Liver (tissue), 9 donors: ENCODE results near the gene CCDC78. TPM values are rescaled to one million over a fixed set of nuclear protein-coding genes. Genes with fewer than 3 reads are reported as not detected.
"Not testable (repeated sequence)": the region's sequence is repeated elsewhere in the genome, so short reads cannot be mapped to it uniquely, and the experiment has no call there.

Experiments
- DNase-seq: peaks from one replicate; pipeline ENCODE4 v3.0.0-alpha.2; 2017; ENCODE audit warnings: low spot score
- H3K27ac ChIP-seq, 2 donors: one replicate each; pipeline ENCODE4 v1.7.0; 2013; ENCODE audit warnings: inconsistent platforms in 2 of 2, low read length in 2 of 2, control low read depth in 1 of 2, low read depth in 1 of 2, mild to moderate bottlenecking in 1 of 2
- H3K27me3 ChIP-seq, 4 donors: one replicate each; pipeline versions ENCODE4 v1.6.1 to v1.7.0; 2013; ENCODE audit warnings: low read length in 3 of 4, inconsistent platforms in 1 of 4, mild to moderate bottlenecking in 1 of 4, moderate library complexity in 1 of 4; ENCODE audit not compliant: control insufficient read depth in 4 of 4, insufficient read depth in 4 of 4
- H3K36me3 ChIP-seq, 4 donors: one replicate each; pipeline versions ENCODE4 v1.6.1 to v1.7.0; 2013; ENCODE audit warnings: low read length in 3 of 4, mild to moderate bottlenecking in 3 of 4, low read depth in 1 of 4, moderate library complexity in 1 of 4; ENCODE audit not compliant: control insufficient read depth in 4 of 4, insufficient read depth in 3 of 4
- H3K4me1 ChIP-seq, 4 donors: one replicate each; pipeline versions ENCODE4 v1.6.1 to v1.7.0; 2013; ENCODE audit warnings: low read length in 3 of 4, mild to moderate bottlenecking in 3 of 4, moderate library complexity in 1 of 4; ENCODE audit not compliant: control insufficient read depth in 4 of 4, insufficient read depth in 4 of 4
- H3K4me3 ChIP-seq, 3 donors: one replicate each; pipeline versions ENCODE4 v1.6.1 to v1.7.0; 2013; ENCODE audit warnings: low read length in 3 of 3, control low read depth in 1 of 3, low read depth in 1 of 3, mild to moderate bottlenecking in 1 of 3
- H3K9ac ChIP-seq, 2 donors: one replicate each; pipeline ENCODE4 v1.7.0; 2013; ENCODE audit warnings: low read length in 2 of 2, mild to moderate bottlenecking in 2 of 2, moderate library complexity in 2 of 2, control low read depth in 1 of 2, low read depth in 1 of 2
- H3K9me3 ChIP-seq, 4 donors: one replicate each; pipeline versions ENCODE4 v1.6.1 to v1.7.0; 2013; ENCODE audit warnings: low read length in 3 of 4; ENCODE audit not compliant: control insufficient read depth in 4 of 4
- ATF3 ChIP-seq: IDR thresholded peaks from 2 replicates; pipeline ENCODE4 v1.6.1; 2016; ENCODE audit warnings: antibody characterized with exemption
- CTCF ChIP-seq: fragments of 150-350 bp; IDR thresholded peaks from 2 replicates; pipeline ENCODE4 v1.5.1; 2017; ENCODE audit warnings: improper control_type of control experiment, low read depth, low read length; ENCODE audit not compliant: missing input control
- EGR1 ChIP-seq, 2 donors: IDR thresholded peaks; 2 replicates each; pipeline ENCODE4 v1.6.1; 2016 to 2018; ENCODE audit warnings: antibody characterized with exemption in 2 of 2, low read depth in 2 of 2
- FOXA2 ChIP-seq: IDR thresholded peaks from 2 replicates; pipeline ENCODE4 v1.6.1; 2016; ENCODE audit warnings: antibody characterized with exemption
- GABPA ChIP-seq, 2 donors: IDR thresholded peaks in 1 of 2; conservative IDR thresholded peaks in 1 of 2; 2 replicates each; pipeline ENCODE4 v1.6.1; 2016; ENCODE audit warnings: antibody characterized with exemption in 2 of 2, mild to moderate bottlenecking in 1 of 2, moderate library complexity in 1 of 2
- HNF4A ChIP-seq, 2 donors: conservative IDR thresholded peaks; 2 replicates each; pipeline ENCODE4 v1.6.1; 2016; ENCODE audit warnings: antibody characterized with exemption in 2 of 2, mild to moderate bottlenecking in 2 of 2
- HNF4G ChIP-seq: IDR thresholded peaks from 2 replicates; pipeline ENCODE4 v1.6.1; 2016; ENCODE audit warnings: antibody characterized with exemption
- RAD21 ChIP-seq, 2 donors: IDR thresholded peaks; 2 replicates each; pipeline ENCODE4 v1.6.1; 2016; ENCODE audit warnings: antibody characterized with exemption in 2 of 2, mild to moderate bottlenecking in 2 of 2
- RXRA ChIP-seq, 2 donors: IDR thresholded peaks; 2 replicates each; pipeline ENCODE4 v1.6.1; 2017 to 2018; ENCODE audit warnings: antibody characterized with exemption in 2 of 2, mild to moderate bottlenecking in 1 of 2
- SP1 ChIP-seq: IDR thresholded peaks from 2 replicates; pipeline ENCODE4 v1.6.1; 2018; ENCODE audit warnings: antibody characterized with exemption, mild to moderate bottlenecking
- TAF1 ChIP-seq: conservative IDR thresholded peaks from 2 replicates; pipeline ENCODE4 v1.6.1; 2016; ENCODE audit warnings: antibody characterized with exemption, mild to moderate bottlenecking
- YY1 ChIP-seq: IDR thresholded peaks from 2 replicates; pipeline ENCODE4 v1.6.1; 2016; ENCODE audit warnings: antibody characterized with exemption, mild to moderate bottlenecking
- WGBS: extraction: QIAGEN DNeasy Blood & Tissue Kit; methylation state at CpG from one replicate; pipeline ENCODE4 v1.1.7; 2013; 5-methylcytosine and 5-hydroxymethylcytosine counted together
- polyA plus RNA-seq, 2 donors: library from polyadenylated mRNA; stranded (reverse) in 1 of 2; unstranded in 1 of 2; fragments of 200-250 nt in 1 of 2; fragments of >200 nt in 1 of 2; fragmentation: Nextera tagmentation in 1 of 2; extraction: Ambion mirVana in 1 of 2; gene quantifications; one replicate each; pipeline versions ENCODE4 v1.2.1 to v1.2.3, GENCODE V29; 2013 to 2015
- total RNA-seq, 2 donors: library from RNA; depleted of rRNA; stranded (reverse); fragments of >200 nt; gene quantifications; one replicate each; pipeline ENCODE4 v1.2.3, GENCODE V29; 2014
- TF ChIP-seq, protein P1 (sequence below): IDR thresholded peaks from 2 replicates; pipeline ENCODE4 v1.6.1; 2016; ENCODE audit warnings: antibody characterized with exemption, mild to moderate bottlenecking
- donor health status: healthy.
- donor health status: healthy.
- donor health status: healthy.
- donor health status: healthy.
- donor health status: healthy.

Gene CCDC78
- total and polyA plus RNA-seq, 4 donors: 0.05 to 0.28 (median 0.08) TPM; not detected in 1

- H3K4me1 ChIP-seq: peaks cover 14 to 30% (median 24%) of the 10 kb centered on the region in 4 donors
- no peak overlapping the region for H3K9ac ChIP-seq
- H3K4me3 ChIP-seq: no peak overlapping the region
- 41% methylated on average over 22 of the region's 22 CpGs for WGBS
- no peaks in the 10 kb centered on the region for H3K9me3 ChIP-seq
- peaks cover 2 to 12% (median 7%) of the 10 kb centered on the region in 4 donors for H3K27me3 ChIP-seq
- no peaks in the 10 kb centered on the region for H3K36me3 ChIP-seq
- no peak overlapping the region for H3K27ac ChIP-seq
- DNase-seq: no peak
- no peak for TF ChIP-seq SP1
Observed at GRCh38 chr16:693364-693763, 32.9 kb downstream of the CCDC78 start.

DNA sequence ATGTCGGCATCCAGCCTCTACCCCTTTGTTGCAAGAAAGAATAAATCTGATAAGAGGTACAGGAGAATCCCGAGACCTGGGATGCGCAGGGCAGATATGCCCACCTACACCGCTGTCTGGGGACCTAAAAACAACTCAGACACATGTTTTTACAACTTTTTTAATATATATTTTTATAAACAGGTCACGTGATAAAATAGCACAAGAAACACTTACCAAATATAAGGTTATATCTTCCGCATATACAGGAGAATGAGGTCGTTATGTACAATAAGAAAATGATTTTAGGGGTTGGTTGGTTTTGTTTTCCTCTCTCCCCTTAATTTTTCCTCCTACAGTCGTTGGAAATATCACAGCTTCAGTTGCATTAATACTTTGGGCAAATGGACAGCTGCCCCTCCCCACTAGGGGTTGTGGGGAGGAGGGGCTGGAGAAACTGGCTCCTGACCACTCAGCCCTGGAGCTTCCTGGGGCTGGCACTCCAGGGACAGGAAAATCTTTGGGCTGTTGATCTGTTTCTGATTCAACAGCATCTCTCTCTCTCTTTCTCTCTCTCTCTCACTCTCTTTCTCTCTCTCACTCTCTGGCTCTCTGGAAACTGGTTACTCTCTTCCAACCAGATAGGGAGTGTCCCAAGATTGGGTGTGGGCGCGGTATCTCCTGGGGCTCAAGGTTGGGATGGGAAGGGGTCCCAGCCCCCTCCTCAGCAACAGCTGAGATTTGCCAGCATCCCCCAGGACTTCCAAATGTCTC lies 33.7 kb downstream of the CCDC78 start:
- 67% methylated on average over 10 of the region's 10 CpGs for WGBS
- TF ChIP-seq HNF4A (conservative IDR thresholded peaks at IDR 0.05): no peak
- no peak for TF ChIP-seq GABPA (IDR thresholded peaks at IDR 0.05 in 1 of 2, conservative IDR thresholded peaks at IDR 0.05 in 1 of 2)
- no peak for TF ChIP-seq EGR1 (IDR thresholded peaks at IDR 0.05; ENCODE audit: low read depth in 2 of 2)
- TF ChIP-seq CTCF: no peak
- TF ChIP-seq FOXA2: no peak
- TF ChIP-seq RXRA (IDR thresholded peaks at IDR 0.05): no peak
- no peak for TF ChIP-seq TAF1
- TF ChIP-seq SP1: no peak
- TF ChIP-seq HNF4G: no peak
- TF ChIP-seq, protein P1, sequence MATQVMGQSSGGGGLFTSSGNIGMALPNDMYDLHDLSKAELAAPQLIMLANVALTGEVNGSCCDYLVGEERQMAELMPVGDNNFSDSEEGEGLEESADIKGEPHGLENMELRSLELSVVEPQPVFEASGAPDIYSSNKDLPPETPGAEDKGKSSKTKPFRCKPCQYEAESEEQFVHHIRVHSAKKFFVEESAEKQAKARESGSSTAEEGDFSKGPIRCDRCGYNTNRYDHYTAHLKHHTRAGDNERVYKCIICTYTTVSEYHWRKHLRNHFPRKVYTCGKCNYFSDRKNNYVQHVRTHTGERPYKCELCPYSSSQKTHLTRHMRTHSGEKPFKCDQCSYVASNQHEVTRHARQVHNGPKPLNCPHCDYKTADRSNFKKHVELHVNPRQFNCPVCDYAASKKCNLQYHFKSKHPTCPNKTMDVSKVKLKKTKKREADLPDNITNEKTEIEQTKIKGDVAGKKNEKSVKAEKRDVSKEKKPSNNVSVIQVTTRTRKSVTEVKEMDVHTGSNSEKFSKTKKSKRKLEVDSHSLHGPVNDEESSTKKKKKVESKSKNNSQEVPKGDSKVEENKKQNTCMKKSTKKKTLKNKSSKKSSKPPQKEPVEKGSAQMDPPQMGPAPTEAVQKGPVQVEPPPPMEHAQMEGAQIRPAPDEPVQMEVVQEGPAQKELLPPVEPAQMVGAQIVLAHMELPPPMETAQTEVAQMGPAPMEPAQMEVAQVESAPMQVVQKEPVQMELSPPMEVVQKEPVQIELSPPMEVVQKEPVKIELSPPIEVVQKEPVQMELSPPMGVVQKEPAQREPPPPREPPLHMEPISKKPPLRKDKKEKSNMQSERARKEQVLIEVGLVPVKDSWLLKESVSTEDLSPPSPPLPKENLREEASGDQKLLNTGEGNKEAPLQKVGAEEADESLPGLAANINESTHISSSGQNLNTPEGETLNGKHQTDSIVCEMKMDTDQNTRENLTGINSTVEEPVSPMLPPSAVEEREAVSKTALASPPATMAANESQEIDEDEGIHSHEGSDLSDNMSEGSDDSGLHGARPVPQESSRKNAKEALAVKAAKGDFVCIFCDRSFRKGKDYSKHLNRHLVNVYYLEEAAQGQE: no peak
- TF ChIP-seq ATF3: no peak
- no peak for TF ChIP-seq YY1
- no peak for TF ChIP-seq RAD21 (IDR thresholded peaks at IDR 0.05)
- H3K27me3 ChIP-seq: peaks cover 2 to 12% (median 6%) of the 10 kb centered on the region in 4 donors

GRCh38 chr16:691242-691641 lies 35.0 kb downstream of the CCDC78 start:
- DNase-seq, H3K27me3 ChIP-seq, H3K4me3 ChIP-seq, H3K9ac ChIP-seq, H3K9me3 ChIP-seq, H3K36me3 ChIP-seq, H3K27ac ChIP-seq: not testable (repeated sequence)
- WGBS: 85% methylated on average over 16 of the region's 16 CpGs
- peaks cover 14 to 30% (median 24%) of the 10 kb centered on the region in 4 donors for H3K4me1 ChIP-seq

More for the DNA sequence above, 33.7 kb downstream of the CCDC78 start:
- Histone ChIP-seq H3K9ac (no peak overlapping the region), H3K4me3 (no peak overlapping the region), H3K4me1 (peaks cover 14 to 30% (median 24%) of the 10 kb centered on the region in 4 donors), H3K9me3 (no peaks in the 10 kb centered on the region), H3K36me3 (peaks cover 0 to 2% (median 0%) of the 10 kb centered on the region in 4 donors), H3K27ac (no peak overlapping the region)
- DNase-seq: no peak
